ENCODE results near the gene DUSP18.
"Not testable (repeated sequence)": the region's sequence is repeated elsewhere in the genome, so short reads cannot be mapped to it uniquely, and the experiment has no call there.

The DUSP18 gene

GRCh38 chr22:30695351-30695851 lies 27.7 kb upstream of the DUSP18 start:
- no peak for DNase-seq (ENCODE audit: low read depth)
- peak overlapping the region; percentile 82 for H3K4me3 ChIP-seq (ENCODE audit: low read length)
- no peaks in the 10 kb centered on the region for H3K27me3 ChIP-seq (replicated peaks; ENCODE audit: control insufficient read depth, insufficient read depth, low read length)

GRCh38 chr22:30694640-30695350 lies 27.1 kb upstream of the DUSP18 start, which contains the start of gene OSBP2:
TSS of gene OSBP2 (plus strand) at chr22:30694874. CDS start at chr22:30694910, 36 bp downstream.
- Histone ChIP-seq H3K4me1 (ENCODE audit: control insufficient read depth, insufficient read depth, low read length) (peaks cover 16% of the 10 kb centered on the region), H3K9ac (ENCODE audit: low read length) (peak within 1 kb of the TSS; percentile 76), H3K4me3 (ENCODE audit: low read length) (peak within 1 kb of the TSS; percentile 83), H3K27me3 (replicated peaks; ENCODE audit: control insufficient read depth, insufficient read depth, low read length) (no peaks in the 10 kb centered on the region), H3K36me3 (ENCODE audit: control insufficient read depth, insufficient read depth, low read length, severe bottlenecking) (no peaks in the 10 kb centered on the region), H3K9me3 (ENCODE audit: control insufficient read depth, low read length) (no peaks in the 10 kb centered on the region)
- peak; percentile 59 for DNase-seq (ENCODE audit: low read depth)

More at GRCh38 chr22:30695351-30695851, 27.7 kb upstream of the DUSP18 start:
- Histone ChIP-seq H3K36me3 (ENCODE audit: control insufficient read depth, insufficient read depth, low read length, severe bottlenecking) (no peaks in the 10 kb centered on the region), H3K9ac (ENCODE audit: low read length) (peak overlapping the region; percentile 76), H3K9me3 (ENCODE audit: control insufficient read depth, low read length) (no peaks in the 10 kb centered on the region), H3K4me1 (ENCODE audit: control insufficient read depth, insufficient read depth, low read length) (peaks cover 17% of the 10 kb centered on the region)

GRCh38 chr22:30694171-30694639 lies 26.5 kb upstream of the DUSP18 start:
- Histone ChIP-seq H3K9me3 (ENCODE audit: control insufficient read depth, low read length) (no peaks in the 10 kb centered on the region), H3K4me3 (ENCODE audit: low read length) (peak overlapping the region; percentile 83), H3K36me3 (ENCODE audit: control insufficient read depth, insufficient read depth, low read length, severe bottlenecking) (no peaks in the 10 kb centered on the region), H3K27me3 (replicated peaks; ENCODE audit: control insufficient read depth, insufficient read depth, low read length) (no peaks in the 10 kb centered on the region), H3K4me1 (ENCODE audit: control insufficient read depth, insufficient read depth, low read length) (peaks cover 11% of the 10 kb centered on the region), H3K9ac (ENCODE audit: low read length) (peak overlapping the region; percentile 54)
- peak; percentile 40 for DNase-seq (ENCODE audit: low read depth)

- no peak for DNase-seq (ENCODE audit: low read depth)
- Histone ChIP-seq H3K9me3 (ENCODE audit: control insufficient read depth, low read length) (no peaks in the 10 kb centered on the region), H3K27me3 (replicated peaks; ENCODE audit: control insufficient read depth, insufficient read depth, low read length) (no peaks in the 10 kb centered on the region), H3K9ac (ENCODE audit: low read length) (no peak overlapping the region), H3K4me3 (ENCODE audit: low read length) (no peak overlapping the region), H3K4me1 (ENCODE audit: control insufficient read depth, insufficient read depth, low read length) (peaks cover 5% of the 10 kb centered on the region), H3K36me3 (ENCODE audit: control insufficient read depth, insufficient read depth, low read length, severe bottlenecking) (no peaks in the 10 kb centered on the region)
These were observed 23.5 kb upstream of the DUSP18 start for GRCh38 chr22:30691204-30691603.

GRCh38 chr22:30689622-30690021 lies 21.9 kb upstream of the DUSP18 start:
- DNase-seq (ENCODE audit: low read depth) = no peak
- Histone ChIP-seq H3K4me3 (ENCODE audit: low read length) (no peak overlapping the region), H3K4me1 (ENCODE audit: control insufficient read depth, insufficient read depth, low read length) (peaks cover 5% of the 10 kb centered on the region), H3K9ac (ENCODE audit: low read length) (no peak overlapping the region), H3K27me3 (replicated peaks; ENCODE audit: control insufficient read depth, insufficient read depth, low read length) (no peaks in the 10 kb centered on the region), H3K9me3 (ENCODE audit: control insufficient read depth, low read length) (no peaks in the 10 kb centered on the region), H3K36me3 (ENCODE audit: control insufficient read depth, insufficient read depth, low read length, severe bottlenecking) (no peaks in the 10 kb centered on the region)

GRCh38 chr22:30687358-30687757 lies 19.7 kb upstream of the DUSP18 start:
- Histone ChIP-seq H3K9ac (ENCODE audit: low read length) (no peak overlapping the region), H3K9me3 (ENCODE audit: control insufficient read depth, low read length) (no peaks in the 10 kb centered on the region), H3K36me3 (ENCODE audit: control insufficient read depth, insufficient read depth, low read length, severe bottlenecking) (no peaks in the 10 kb centered on the region), H3K4me3 (ENCODE audit: low read length) (no peak overlapping the region), H3K4me1 (ENCODE audit: control insufficient read depth, insufficient read depth, low read length) (no peaks in the 10 kb centered on the region), H3K27me3 (replicated peaks; ENCODE audit: control insufficient read depth, insufficient read depth, low read length) (no peaks in the 10 kb centered on the region)
- no peak for DNase-seq (ENCODE audit: low read depth)

- Histone ChIP-seq H3K9ac (ENCODE audit: low read length) (no peak overlapping the region), H3K4me1 (ENCODE audit: control insufficient read depth, insufficient read depth, low read length) (peaks cover 8% of the 10 kb centered on the region), H3K27me3 (replicated peaks; ENCODE audit: control insufficient read depth, insufficient read depth, low read length) (no peaks in the 10 kb centered on the region), H3K36me3 (ENCODE audit: control insufficient read depth, insufficient read depth, low read length, severe bottlenecking) (no peaks in the 10 kb centered on the region), H3K4me3 (ENCODE audit: low read length) (no peak overlapping the region), H3K9me3 (ENCODE audit: control insufficient read depth, low read length) (no peaks in the 10 kb centered on the region)
- no peak for DNase-seq (ENCODE audit: low read depth)
These were observed 17.5 kb upstream of the DUSP18 start for GRCh38 chr22:30685178-30685577.

GRCh38 chr22:30681831-30682230 lies 14.2 kb upstream of the DUSP18 start:
- DNase-seq (ENCODE audit: low read depth) = no peak
- no peaks in the 10 kb centered on the region for H3K36me3 ChIP-seq (ENCODE audit: control insufficient read depth, insufficient read depth, low read length, severe bottlenecking)
- H3K4me3 ChIP-seq (ENCODE audit: low read length) = no peak overlapping the region

GRCh38 chr22:30680991-30681770 lies 13.5 kb upstream of the DUSP18 start:
- H3K27me3 ChIP-seq (replicated peaks; ENCODE audit: control insufficient read depth, insufficient read depth, low read length) = no peaks in the 10 kb centered on the region
- DNase-seq (ENCODE audit: low read depth) = peak; percentile 16
- peaks cover 14% of the 10 kb centered on the region for H3K4me1 ChIP-seq (ENCODE audit: control insufficient read depth, insufficient read depth, low read length)
- H3K4me3 ChIP-seq (ENCODE audit: low read length) = no peak overlapping the region
- no peaks in the 10 kb centered on the region for H3K9me3 ChIP-seq (ENCODE audit: control insufficient read depth, low read length)
- H3K9ac ChIP-seq (ENCODE audit: low read length) = no peak overlapping the region
- H3K36me3 ChIP-seq (ENCODE audit: control insufficient read depth, insufficient read depth, low read length, severe bottlenecking) = no peaks in the 10 kb centered on the region

More at GRCh38 chr22:30681831-30682230, 14.2 kb upstream of the DUSP18 start:
- Histone ChIP-seq H3K4me1 (ENCODE audit: control insufficient read depth, insufficient read depth, low read length) (peaks cover 14% of the 10 kb centered on the region), H3K27me3 (replicated peaks; ENCODE audit: control insufficient read depth, insufficient read depth, low read length) (no peaks in the 10 kb centered on the region), H3K9ac (ENCODE audit: low read length) (no peak overlapping the region), H3K9me3 (ENCODE audit: control insufficient read depth, low read length) (no peaks in the 10 kb centered on the region)

- not testable (repeated sequence) for H3K9ac ChIP-seq (ENCODE audit: low read length); H3K9me3 ChIP-seq (ENCODE audit: control insufficient read depth, low read length); DNase-seq (ENCODE audit: low read depth); H3K27me3 ChIP-seq (replicated peaks; ENCODE audit: control insufficient read depth, insufficient read depth, low read length); H3K36me3 ChIP-seq (ENCODE audit: control insufficient read depth, insufficient read depth, low read length, severe bottlenecking); H3K4me3 ChIP-seq (ENCODE audit: low read length)
- peaks cover 14% of the 10 kb centered on the region for H3K4me1 ChIP-seq (ENCODE audit: control insufficient read depth, insufficient read depth, low read length)
These were observed 12.4 kb upstream of the DUSP18 start for GRCh38 chr22:30679895-30680690.
